Gastrocnemius medialis (tissue), 4 donors: Measurements from ENCODE around the gene RTN4RL1. TPM values are rescaled to one million over a fixed set of nuclear protein-coding genes. Genes with fewer than 3 reads are reported as not detected.

Experiments
- ATAC-seq, 2 donors: fragments of 150-250 bp; one replicate each; pipeline ENCODE4 v1.9.1; 2016
- DNase-seq, 2 donors: peaks; one replicate each; pipeline ENCODE4 v3.0.0-alpha.2; 2019
- H3K27ac ChIP-seq, 4 donors: fragments of 200-600 bp; sonication (generic); 1 replicate in 1 of 4; 2 replicates in 3 of 4; pipeline ENCODE4 v1.5.1; 2016 to 2018; ENCODE audit warnings: mild to moderate bottlenecking in 2 of 4, moderate library complexity in 1 of 4
- H3K27me3 ChIP-seq, 3 donors: fragments of 200-600 bp; sonication (generic) in 2 of 3; 1 replicate in 1 of 3; 2 replicates in 2 of 3; pipeline versions ENCODE4 v1.5.1 to v1.6.0; 2016 to 2019; ENCODE audit warnings: mild to moderate bottlenecking in 1 of 3, moderate library complexity in 1 of 3
- H3K36me3 ChIP-seq, 2 donors: fragments of 200-600 bp; sonication (generic) in 1 of 2; one replicate each; pipeline ENCODE4 v1.5.1; 2017 to 2018
- H3K4me1 ChIP-seq, 2 donors: fragments of 200-600 bp; sonication (generic) in 1 of 2; one replicate each; pipeline ENCODE4 v1.5.1; 2016 to 2017; ENCODE audit warnings: mild to moderate bottlenecking in 2 of 2
- H3K4me3 ChIP-seq, 4 donors: fragments of 200-600 bp; sonication (generic) in 3 of 4; 1 replicate in 1 of 4; 2 replicates in 3 of 4; pipeline ENCODE4 v1.5.1; 2016 to 2019; ENCODE audit warnings: mild to moderate bottlenecking in 2 of 4
- H3K9me3 ChIP-seq, 3 donors: fragments of 200-600 bp; sonication (generic) in 2 of 3; 1 replicate in 1 of 3; 2 replicates in 2 of 3; pipeline ENCODE4 v1.5.1; 2016 to 2019
- CTCF ChIP-seq, 5 experiments: fragments of 450-650 bp in 3 of 5; fragments of 200-600 bp in 2 of 5; sonication (generic) in 2 of 5; IDR thresholded peaks in 4 of 5; conservative IDR thresholded peaks in 1 of 5; 1 replicate in 4 of 5; 2 replicates in 1 of 5; pipeline ENCODE4 v1.5.1; 2016 to 2019; ENCODE audit warnings: antibody characterized with exemption in 5 of 5, mild to moderate bottlenecking in 3 of 5, moderate library complexity in 3 of 5
- POLR2A ChIP-seq, 2 donors: fragments of 450-650 bp; IDR thresholded peaks; one replicate each; pipeline ENCODE4 v1.6.1; 2017; ENCODE audit warnings: antibody characterized with exemption in 2 of 2, mild to moderate bottlenecking in 2 of 2, moderate library complexity in 2 of 2
- in situ Hi-C, 4 donors: fragments of 200-750 bp; cut with MboI; loops; one replicate each; pipeline versions ENCODE4 v1.15.0 to v1.8.0; 2017; ENCODE audit warnings: low sequenced_read_pairs in 4 of 4
- intact Hi-C: fragments of 100-400 bp; cut with DNase I; formaldehyde crosslinking; loops from one replicate; pipeline ENCODE4 v1.15.1; 2023; ENCODE audit warnings: low total_unique reads
- total RNA-seq, 4 donors: library from RNA; depleted of rRNA; stranded (reverse); fragments of >200 nt; gene quantifications; one replicate each; pipeline versions ENCODE4 v1.1.0 to v1.2.3, GENCODE V29; 2016

RTN4RL1 gene
- total RNA-seq, 4 donors from 2014 or later: 0.31 to 1.7 (median 1.2) TPM

- no peak for TF ChIP-seq POLR2A (IDR thresholded peaks at IDR 0.05)
- TF ChIP-seq CTCF (IDR thresholded peaks at IDR 0.05 in 4 of 5, conservative IDR thresholded peaks at IDR 0.05 in 1 of 5): no peak
- H3K36me3 ChIP-seq: no peaks in the 10 kb centered on the region
- in situ Hi-C loops (no loop called here), intact Hi-C loops (no loop called here)
- no peak overlapping the region for H3K27ac ChIP-seq
- H3K9me3 ChIP-seq: no peaks in the 10 kb centered on the region
- ATAC-seq: no peak
- H3K27me3 ChIP-seq: no peaks in the 10 kb centered on the region
- H3K4me3 ChIP-seq: no peak overlapping the region
- H3K4me1 ChIP-seq: peaks cover 19 to 28% of the 10 kb centered on the region in 2 donors
- no peak for DNase-seq
These were observed 16.6 kb downstream of the RTN4RL1 start for GRCh38 chr17:2008332-2009126.

GRCh38 chr17:2004435-2004952 is 20.6 kb downstream of the RTN4RL1 start:
- Histone ChIP-seq H3K4me1 (peaks cover 26 to 35% of the 10 kb centered on the region in 2 donors), H3K36me3 (no peaks in the 10 kb centered on the region), H3K9me3 (no peaks in the 10 kb centered on the region), H3K27ac (peak overlapping the region; percentile 59 to 77 (median 72)), H3K4me3 (no peak overlapping the region), H3K27me3 (no peaks in the 10 kb centered on the region)
- no peak for TF ChIP-seq CTCF (IDR thresholded peaks at IDR 0.05 in 4 of 5, conservative IDR thresholded peaks at IDR 0.05 in 1 of 5)
- TF ChIP-seq POLR2A (IDR thresholded peaks at IDR 0.05): no peak
- ATAC-seq (peak; percentile 18 to 42), DNase-seq (peak in 1 of 2 donors; percentile 67)
- intact Hi-C loops (no loop called here), in situ Hi-C loops (no loop called here)

- Histone ChIP-seq H3K27me3 (no peaks in the 10 kb centered on the region), H3K27ac (peak overlapping the region; percentile 64 to 85 (median 76)), H3K9me3 (no peaks in the 10 kb centered on the region), H3K4me1 (peaks cover 36 to 45% of the 10 kb centered on the region in 2 donors), H3K4me3 (no peak overlapping the region), H3K36me3 (no peaks in the 10 kb centered on the region)
- in situ Hi-C loops (no loop called here), intact Hi-C loops (loop anchor here (2.0 kb wide), 1 partner anchor 95 kb away; no protein-coding TSS in a partner anchor)
- DNase-seq (no peak), ATAC-seq (no peak)
- no peak for TF ChIP-seq POLR2A (IDR thresholded peaks at IDR 0.05)
These were observed 21.6 kb downstream of the RTN4RL1 start for GRCh38 chr17:2003525-2003924.

- intact Hi-C loops (loop anchor here (2.0 kb wide), 1 partner anchor 94 kb away; no protein-coding TSS in a partner anchor), in situ Hi-C loops (no loop called here)
- H3K4me1 ChIP-seq: peaks cover 39 to 46% of the 10 kb centered on the region in 2 donors
- H3K27me3 ChIP-seq: no peaks in the 10 kb centered on the region
- H3K27ac ChIP-seq: peak overlapping the region; percentile 64 to 85 (median 76)
- DNase-seq (peak in 1 of 2 donors; percentile 54), ATAC-seq (peak in 1 of 2 donors; percentile 12)
- no peak for TF ChIP-seq POLR2A (IDR thresholded peaks at IDR 0.05)
- no peak for TF ChIP-seq CTCF (IDR thresholded peaks at IDR 0.05 in 4 of 5, conservative IDR thresholded peaks at IDR 0.05 in 1 of 5)
- H3K9me3 ChIP-seq: no peaks in the 10 kb centered on the region
- no peaks in the 10 kb centered on the region for H3K36me3 ChIP-seq
- no peak overlapping the region for H3K4me3 ChIP-seq
These were observed 22.3 kb downstream of the RTN4RL1 start for GRCh38 chr17:2002767-2003329.
